Posterior cingulate gyrus (tissue), 11 donors: ENCODE measurements around the gene FBN2.
A peak's percentile ranks its signal among the peaks of the same experiment; 100 is the strongest.
"Not testable (repeated sequence)": the region's sequence is repeated elsewhere in the genome, so short reads cannot be mapped to it uniquely, and the experiment has no call there.

Experiments used
- DNase-seq, 10 donors: peaks; one replicate each; pipeline versions ENCODE4 v3.0.0 to v3.0.0-alpha.2; 2020 to 2021; ENCODE audit warnings: mixed read lengths in 3 of 10
- intact Hi-C: fragments of 100-400 bp; cut with DNase I; formaldehyde crosslinking; loops from one replicate; pipeline ENCODE4 v1.15.1; 2023

FBN2 gene

GRCh38 chr5:128483738-128484137 lies 54.3 kb downstream of the FBN2 start:
- intact Hi-C loops: no loop called here
- no peak for DNase-seq

- DNase-seq: no peak
- intact Hi-C loops: no loop called here
These were observed 57.0 kb downstream of the FBN2 start for GRCh38 chr5:128480906-128481633.

- intact Hi-C loops: no loop called here
- no peak for DNase-seq
These were observed 57.9 kb downstream of the FBN2 start for GRCh38 chr5:128480158-128480557.

- no peak for DNase-seq
- intact Hi-C loops: no loop called here
These were observed 59.4 kb downstream of the FBN2 start for GRCh38 chr5:128478386-128479368.

GRCh38 chr5:128477944-128478343 lies 60.1 kb downstream of the FBN2 start:
- no peak for DNase-seq
- intact Hi-C loops: no loop called here

GRCh38 chr5:128475693-128476092 lies 62.4 kb downstream of the FBN2 start:
- no peak for DNase-seq
- intact Hi-C loops: no loop called here

- intact Hi-C loops: no loop called here
- DNase-seq: no peak
These were observed 65.1 kb downstream of the FBN2 start for GRCh38 chr5:128472919-128473318.

GRCh38 chr5:128472036-128472435 lies 66.0 kb downstream of the FBN2 start:
- intact Hi-C loops: no loop called here
- DNase-seq: no peak

- DNase-seq: no peak
These were observed 67.4 kb downstream of the FBN2 start for GRCh38 chr5:128470663-128471062.

GRCh38 chr5:128469912-128470311 lies 68.1 kb downstream of the FBN2 start:
- intact Hi-C loops: no loop called here
- no peak for DNase-seq

More at GRCh38 chr5:128470663-128471062, 67.4 kb downstream of the FBN2 start:
- intact Hi-C loops: no loop called here

GRCh38 chr5:128466980-128467379 lies 71.1 kb downstream of the FBN2 start:
- intact Hi-C loops: no loop called here
- no peak for DNase-seq

- intact Hi-C loops: no loop called here
- no peak for DNase-seq
These were observed 71.5 kb downstream of the FBN2 start for GRCh38 chr5:128466554-128466953.

- DNase-seq: peak in 4 of 10 donors; percentile 5 to 78 (median 69)
- intact Hi-C loops: no loop called here
These were observed 73.4 kb downstream of the FBN2 start for GRCh38 chr5:128464596-128464995.

- intact Hi-C loops: no loop called here
- DNase-seq: no peak
These were observed 75.7 kb downstream of the FBN2 start for GRCh38 chr5:128462330-128462729.

GRCh38 chr5:128457147-128457915 lies 80.7 kb downstream of the FBN2 start:
- DNase-seq, intact Hi-C loops: not testable (repeated sequence)

GRCh38 chr5:128455841-128456361 lies 82.1 kb downstream of the FBN2 start:
- intact Hi-C loops: no loop called here
- DNase-seq: peak in 2 of 10 donors; percentile 61 to 63

GRCh38 chr5:128453121-128453520 lies 84.9 kb downstream of the FBN2 start:
- intact Hi-C loops: no loop called here
- DNase-seq: no peak

- intact Hi-C loops, DNase-seq: not testable (repeated sequence)
These were observed 90.8 kb downstream of the FBN2 start for GRCh38 chr5:128447224-128447623.

GRCh38 chr5:128441941-128442350 lies 96.1 kb downstream of the FBN2 start:
- intact Hi-C loops: no loop called here
- no peak for DNase-seq

GRCh38 chr5:128441165-128441564 lies 96.9 kb downstream of the FBN2 start:
- DNase-seq: peak in 1 of 10 donors; percentile 53
- intact Hi-C loops: no loop called here
